Loucy (cell line): ENCODE measurements around the gene RAC3.

ENCODE experiments used
- H2AFZ ChIP-seq: fragments of 200-600 bp; sonication (generic); 2 replicates; pipeline ENCODE4 v1.6.0; 2016; ENCODE audit warnings: antibody characterized with exemption, mild to moderate bottlenecking, low read length, moderate library complexity
- H3F3A ChIP-seq: fragments of 200-600 bp; 2 replicates; pipeline ENCODE4 v1.6.0; 2016; ENCODE audit warnings: antibody characterized with exemption, low read depth, mild to moderate bottlenecking
- H3K27me3 ChIP-seq: fragments of 200-600 bp; sonication (generic); 2 replicates; pipeline ENCODE4 v1.6.1; 2014; ENCODE audit warnings: low read length, mild to moderate bottlenecking; ENCODE audit not compliant: insufficient read depth, poor library complexity, severe bottlenecking
- H3K36me3 ChIP-seq: fragments of 200-600 bp; sonication (generic); 2 replicates; pipeline ENCODE4 v1.6.1; 2016; ENCODE audit warnings: low read length; ENCODE audit not compliant: insufficient read depth
- H3K4me1 ChIP-seq: fragments of 200-600 bp; sonication (generic); 2 replicates; pipeline ENCODE4 v1.5.1; 2014; ENCODE audit warnings: low read length, mild to moderate bottlenecking; ENCODE audit not compliant: insufficient read depth, poor library complexity, severe bottlenecking
- H3K4me2 ChIP-seq: fragments of 200-600 bp; sonication (generic); 2 replicates; pipeline ENCODE4 v1.6.0; 2014; ENCODE audit warnings: antibody characterized with exemption, low read length, low read depth, mild to moderate bottlenecking; ENCODE audit not compliant: poor library complexity, severe bottlenecking
- H3K4me3 ChIP-seq: fragments of 200-600 bp; sonication (generic); 2 replicates; pipeline ENCODE4 v1.5.1; 2014; ENCODE audit warnings: low read length, mild to moderate bottlenecking, mixed read lengths; ENCODE audit not compliant: poor library complexity, severe bottlenecking
- H3K79me2 ChIP-seq: fragments of 200-600 bp; sonication (generic); 2 replicates; pipeline ENCODE4 v1.6.1; 2014; ENCODE audit warnings: low read length; ENCODE audit not compliant: insufficient read depth
- H3K9ac ChIP-seq: fragments of 200-600 bp; sonication (generic); 2 replicates; pipeline ENCODE4 v1.6.0; 2014; ENCODE audit warnings: mild to moderate bottlenecking, low read depth, low read length, moderate library complexity; ENCODE audit not compliant: poor library complexity, severe bottlenecking
- H3K9me2 ChIP-seq: fragments of 200-600 bp; sonication (generic); replicated peaks from 2 replicates; pipeline ENCODE4 v1.6.1; 2016; ENCODE audit warnings: low read depth, low read length, mixed read lengths
- H3K9me3 ChIP-seq: fragments of 200-600 bp; sonication (generic); 2 replicates; pipeline ENCODE4 v1.6.1; 2014; ENCODE audit warnings: mild to moderate bottlenecking, antibody characterized with exemption, low read length, low read depth; ENCODE audit not compliant: insufficient read depth
- H4K20me1 ChIP-seq: fragments of 200-600 bp; sonication (generic); 2 replicates; pipeline ENCODE4 v1.6.0; 2014; ENCODE audit warnings: antibody characterized with exemption, low read length, mild to moderate bottlenecking; ENCODE audit not compliant: insufficient read depth, poor library complexity, severe bottlenecking
- CTCF ChIP-seq: fragments of 200-600 bp; sonication (generic); conservative IDR thresholded peaks from 2 replicates; pipeline ENCODE4 v1.5.1; 2014; ENCODE audit warnings: mild to moderate bottlenecking, antibody characterized with exemption, low read length
- EZH2phosphoT487 ChIP-seq: fragments of 200-600 bp; IDR thresholded peaks from 2 replicates; pipeline ENCODE4 v1.6.1; 2018; ENCODE audit warnings: antibody characterized with exemption, mild to moderate bottlenecking, moderate library complexity, borderline replicate concordance

RAC3 gene

GRCh38 chr17:82035488-82035887 lies 4.0 kb downstream of the RAC3 start:
- Histone ChIP-seq H3K4me2 (no peak overlapping the region), H3K4me3 (no peak overlapping the region), H3K36me3 (no peaks in the 10 kb centered on the region), H3K27me3 (no peaks in the 10 kb centered on the region), H3K79me2 (peaks cover 7% of the 10 kb centered on the region; the same call in 1 of the 2 replicates), H3K9me2 (no peaks in the 10 kb centered on the region), H3K4me1 (peaks cover 11% of the 10 kb centered on the region), H4K20me1 (peaks cover 7% of the 10 kb centered on the region), H3K9me3 (no peaks in the 10 kb centered on the region), H3K9ac (no peak overlapping the region), H3F3A (no peaks in the 10 kb centered on the region), H2AFZ (no peak overlapping the region)
- TF ChIP-seq CTCF (no peak), EZH2phosphoT487 (no peak)

- no peaks in the 10 kb centered on the region for H3K27me3 ChIP-seq
Observed at GRCh38 chr17:82035956-82036633, 4.6 kb downstream of the RAC3 start.

GRCh38 chr17:82036634-82037091 lies 5.2 kb downstream of the RAC3 start:
- no peaks in the 10 kb centered on the region for H3F3A ChIP-seq
- no peaks in the 10 kb centered on the region for H3K27me3 ChIP-seq
- peak overlapping the region; percentile 94 for H3K4me2 ChIP-seq
- H3K79me2 ChIP-seq = peaks cover 7% of the 10 kb centered on the region; the same call in 1 of the 2 replicates
- peaks cover 7% of the 10 kb centered on the region for H4K20me1 ChIP-seq
- peak overlapping the region; percentile 89 for H3K9ac ChIP-seq
- H3K9me3 ChIP-seq = no peaks in the 10 kb centered on the region
- H3K4me3 ChIP-seq = peak overlapping the region; percentile 90
- H3K36me3 ChIP-seq = no peaks in the 10 kb centered on the region
- TF ChIP-seq CTCF = no peak
- no peak for TF ChIP-seq EZH2phosphoT487
- no peaks in the 10 kb centered on the region for H3K9me2 ChIP-seq
- no peak overlapping the region; the same call in 1 of the 2 replicates for H2AFZ ChIP-seq
- H3K4me1 ChIP-seq = peaks cover 11% of the 10 kb centered on the region

More at GRCh38 chr17:82035956-82036633, 4.6 kb downstream of the RAC3 start:
- Histone ChIP-seq H3K9me3 (no peaks in the 10 kb centered on the region), H3K4me1 (peaks cover 11% of the 10 kb centered on the region), H3K36me3 (no peaks in the 10 kb centered on the region), H3K4me3 (peak overlapping the region; percentile 90), H2AFZ (no peak overlapping the region), H3F3A (no peaks in the 10 kb centered on the region), H3K9ac (peak overlapping the region; percentile 89), H3K79me2 (peaks cover 7% of the 10 kb centered on the region; the same call in 1 of the 2 replicates), H4K20me1 (peaks cover 7% of the 10 kb centered on the region), H3K4me2 (peak overlapping the region; percentile 94), H3K9me2 (no peaks in the 10 kb centered on the region)
- TF ChIP-seq CTCF (no peak), EZH2phosphoT487 (no peak)
